Measurements from ENCODE around the gene EXOC4.

The EXOC4 gene

DNA sequence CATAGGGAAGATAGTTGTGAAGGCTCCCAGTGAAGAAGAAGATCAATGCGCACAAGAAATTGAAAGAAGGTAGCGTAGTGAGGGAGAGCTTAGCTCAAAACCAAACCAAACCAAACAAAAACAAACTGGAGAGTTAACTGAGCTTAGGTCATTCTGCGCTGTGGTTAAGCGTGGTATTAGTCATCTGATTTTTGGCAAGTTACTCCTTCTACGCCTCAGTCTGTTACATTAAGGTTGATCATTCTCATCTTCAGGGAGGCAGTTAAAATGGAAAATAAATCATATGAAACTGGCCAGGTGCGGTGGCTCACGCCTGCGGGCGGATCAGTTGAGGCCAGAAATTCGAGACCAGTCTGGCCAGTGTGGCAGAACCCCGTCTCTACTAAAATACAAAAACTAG is 259.7 kb downstream of the EXOC4 start:
- no peak overlapping the region for H3K4me2 ChIP-seq (ENCODE audit: low read length)
- TF ChIP-seq, protein P1, sequence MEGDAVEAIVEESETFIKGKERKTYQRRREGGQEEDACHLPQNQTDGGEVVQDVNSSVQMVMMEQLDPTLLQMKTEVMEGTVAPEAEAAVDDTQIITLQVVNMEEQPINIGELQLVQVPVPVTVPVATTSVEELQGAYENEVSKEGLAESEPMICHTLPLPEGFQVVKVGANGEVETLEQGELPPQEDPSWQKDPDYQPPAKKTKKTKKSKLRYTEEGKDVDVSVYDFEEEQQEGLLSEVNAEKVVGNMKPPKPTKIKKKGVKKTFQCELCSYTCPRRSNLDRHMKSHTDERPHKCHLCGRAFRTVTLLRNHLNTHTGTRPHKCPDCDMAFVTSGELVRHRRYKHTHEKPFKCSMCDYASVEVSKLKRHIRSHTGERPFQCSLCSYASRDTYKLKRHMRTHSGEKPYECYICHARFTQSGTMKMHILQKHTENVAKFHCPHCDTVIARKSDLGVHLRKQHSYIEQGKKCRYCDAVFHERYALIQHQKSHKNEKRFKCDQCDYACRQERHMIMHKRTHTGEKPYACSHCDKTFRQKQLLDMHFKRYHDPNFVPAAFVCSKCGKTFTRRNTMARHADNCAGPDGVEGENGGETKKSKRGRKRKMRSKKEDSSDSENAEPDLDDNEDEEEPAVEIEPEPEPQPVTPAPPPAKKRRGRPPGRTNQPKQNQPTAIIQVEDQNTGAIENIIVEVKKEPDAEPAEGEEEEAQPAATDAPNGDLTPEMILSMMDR (IDR thresholded peaks at IDR 0.05; ENCODE audit: low read length): no peak
- no peak for TF ChIP-seq EZH2 (IDR thresholded peaks at IDR 0.05; ENCODE audit: borderline replicate concordance, low read length)

GRCh38 chr7:133513608-133514007 is 260.7 kb downstream of the EXOC4 start:
- no peak overlapping the region for H3K27ac ChIP-seq (ENCODE audit: low read depth, low read length, poor library complexity, severe bottlenecking)
- H3K4me1 ChIP-seq (ENCODE audit: insufficient read depth, low read length, severe bottlenecking): no peaks in the 10 kb centered on the region
- no peaks in the 10 kb centered on the region for H3K9me2 ChIP-seq (ENCODE audit: low read depth, low read length)
- no peaks in the 10 kb centered on the region for H3K27me3 ChIP-seq (ENCODE audit: insufficient read depth, low read length)
- H3K79me2 ChIP-seq (ENCODE audit: insufficient read depth, low read length): no peaks in the 10 kb centered on the region
- no peak overlapping the region for H3K4me2 ChIP-seq (ENCODE audit: low read length)
- no peaks in the 10 kb centered on the region for H4K20me1 ChIP-seq (ENCODE audit: insufficient read depth, low read length)
- no peak for TF ChIP-seq EZH2 (IDR thresholded peaks at IDR 0.05; ENCODE audit: borderline replicate concordance, low read length)
- TF ChIP-seq, protein P1 (IDR thresholded peaks at IDR 0.05; ENCODE audit: low read length): no peak
- no peak overlapping the region for H2AFZ ChIP-seq (ENCODE audit: low read length)
- H3K36me3 ChIP-seq (ENCODE audit: insufficient read depth, low read length): no peaks in the 10 kb centered on the region
- no peak overlapping the region for H3K4me3 ChIP-seq (ENCODE audit: low read depth, low read length, poor library complexity, severe bottlenecking)
- no peaks in the 10 kb centered on the region for H3K9me3 ChIP-seq (ENCODE audit: low read length)
- H3F3A ChIP-seq (ENCODE audit: insufficient read depth, low read length): no peaks in the 10 kb centered on the region
- no peak overlapping the region for H3K9ac ChIP-seq (ENCODE audit: low read length)

More for the DNA sequence above, 259.7 kb downstream of the EXOC4 start:
- Histone ChIP-seq H3K27me3 (ENCODE audit: insufficient read depth, low read length) (no peaks in the 10 kb centered on the region), H3K9me2 (ENCODE audit: low read depth, low read length) (no peaks in the 10 kb centered on the region), H3K9me3 (ENCODE audit: low read length) (no peaks in the 10 kb centered on the region), H3K79me2 (ENCODE audit: insufficient read depth, low read length) (no peaks in the 10 kb centered on the region), H2AFZ (ENCODE audit: low read length) (no peak overlapping the region), H3K27ac (ENCODE audit: low read depth, low read length, poor library complexity, severe bottlenecking) (no peak overlapping the region), H3K9ac (ENCODE audit: low read length) (no peak overlapping the region), H3K4me3 (ENCODE audit: low read depth, low read length, poor library complexity, severe bottlenecking) (no peak overlapping the region), H3K4me1 (ENCODE audit: insufficient read depth, low read length, severe bottlenecking) (no peaks in the 10 kb centered on the region), H3F3A (ENCODE audit: insufficient read depth, low read length) (no peaks in the 10 kb centered on the region), H4K20me1 (ENCODE audit: insufficient read depth, low read length) (no peaks in the 10 kb centered on the region), H3K36me3 (ENCODE audit: insufficient read depth, low read length) (no peaks in the 10 kb centered on the region)

DNA sequence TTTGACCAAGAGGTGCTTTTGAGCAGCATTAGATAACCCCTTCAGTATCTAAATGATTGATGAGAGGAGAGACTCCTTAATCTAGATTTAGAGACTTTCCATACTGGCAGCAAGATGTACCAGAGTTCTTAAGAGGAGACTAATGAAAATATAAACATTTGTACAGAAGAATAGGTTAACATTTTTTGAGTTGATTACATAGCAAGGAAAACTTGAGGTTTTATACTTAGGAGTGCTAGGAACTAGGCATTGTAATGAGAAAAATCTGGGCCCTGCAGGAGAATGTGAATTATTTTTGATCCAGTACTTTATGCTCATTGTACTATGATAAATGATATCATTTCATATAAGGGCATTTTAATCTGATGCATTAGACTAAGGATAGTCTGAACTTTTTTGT is 261.7 kb downstream of the EXOC4 start:
- Histone ChIP-seq H2AFZ (ENCODE audit: low read length) (no peak overlapping the region), H3K9me3 (ENCODE audit: low read length) (no peaks in the 10 kb centered on the region), H3K79me2 (ENCODE audit: insufficient read depth, low read length) (no peaks in the 10 kb centered on the region), H3K27ac (ENCODE audit: low read depth, low read length, poor library complexity, severe bottlenecking) (no peak overlapping the region), H3K4me3 (ENCODE audit: low read depth, low read length, poor library complexity, severe bottlenecking) (no peak overlapping the region), H4K20me1 (ENCODE audit: insufficient read depth, low read length) (no peaks in the 10 kb centered on the region), H3K4me1 (ENCODE audit: insufficient read depth, low read length, severe bottlenecking) (no peaks in the 10 kb centered on the region), H3K9ac (ENCODE audit: low read length) (no peak overlapping the region), H3F3A (ENCODE audit: insufficient read depth, low read length) (no peaks in the 10 kb centered on the region), H3K27me3 (ENCODE audit: insufficient read depth, low read length) (no peaks in the 10 kb centered on the region), H3K9me2 (ENCODE audit: low read depth, low read length) (no peaks in the 10 kb centered on the region), H3K4me2 (ENCODE audit: low read length) (no peak overlapping the region), H3K36me3 (ENCODE audit: insufficient read depth, low read length) (no peaks in the 10 kb centered on the region)
- no peak for TF ChIP-seq EZH2 (IDR thresholded peaks at IDR 0.05; ENCODE audit: borderline replicate concordance, low read length)

DNA sequence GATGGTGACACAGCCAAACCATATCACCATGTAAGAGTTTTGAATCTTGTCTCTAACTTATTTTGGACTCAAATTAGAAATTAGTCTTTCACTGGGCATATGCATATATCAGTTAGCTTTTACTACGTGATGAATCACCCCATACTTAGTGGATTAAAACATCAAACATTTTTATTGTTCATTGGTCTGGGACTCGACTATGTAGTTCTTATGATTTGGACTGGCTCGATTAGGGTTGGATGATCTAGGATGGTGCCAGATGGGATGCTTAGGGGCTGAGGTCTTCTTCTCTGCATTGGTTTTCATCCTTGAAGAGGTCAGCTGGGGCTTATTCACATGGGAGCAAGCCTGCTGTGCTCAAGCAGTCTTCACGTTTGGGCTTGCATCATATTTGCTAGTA is 264.9 kb downstream of the EXOC4 start:
- H3K27me3 ChIP-seq (ENCODE audit: insufficient read depth, low read length): no peaks in the 10 kb centered on the region

More for the DNA sequence above, 264.9 kb downstream of the EXOC4 start:
- no peaks in the 10 kb centered on the region for H3F3A ChIP-seq (ENCODE audit: insufficient read depth, low read length)
- H3K27ac ChIP-seq (ENCODE audit: low read depth, low read length, poor library complexity, severe bottlenecking): no peak overlapping the region
- H3K9me3 ChIP-seq (ENCODE audit: low read length): no peaks in the 10 kb centered on the region
- H2AFZ ChIP-seq (ENCODE audit: low read length): no peak overlapping the region
- H3K36me3 ChIP-seq (ENCODE audit: insufficient read depth, low read length): no peaks in the 10 kb centered on the region
- no peak for TF ChIP-seq EZH2 (IDR thresholded peaks at IDR 0.05; ENCODE audit: borderline replicate concordance, low read length)
- TF ChIP-seq, protein P1 (IDR thresholded peaks at IDR 0.05; ENCODE audit: low read length): no peak
- H3K4me2 ChIP-seq (ENCODE audit: low read length): no peak overlapping the region
- no peaks in the 10 kb centered on the region for H4K20me1 ChIP-seq (ENCODE audit: insufficient read depth, low read length)
- H3K79me2 ChIP-seq (ENCODE audit: insufficient read depth, low read length): no peaks in the 10 kb centered on the region
- no peak overlapping the region for H3K9ac ChIP-seq (ENCODE audit: low read length)
- no peak overlapping the region for H3K4me3 ChIP-seq (ENCODE audit: low read depth, low read length, poor library complexity, severe bottlenecking)
- H3K9me2 ChIP-seq (ENCODE audit: low read depth, low read length): no peaks in the 10 kb centered on the region
- no peaks in the 10 kb centered on the region for H3K4me1 ChIP-seq (ENCODE audit: insufficient read depth, low read length, severe bottlenecking)

Measured in OCI-LY1 (cell line).